Immature natural killer cell (primary cell): Measurements from ENCODE around the gene MRPS7. TPM values are rescaled to one million over a fixed set of nuclear protein-coding genes. Genes with fewer than 3 reads are reported as not detected.

Experiments
- polyA plus RNA-seq, 3 donors: library from polyadenylated mRNA; unstranded; fragments of 300-500 nt; fragmentation: Illumina TruSeq; gene quantifications; one replicate each; pipeline ENCODE4 v1.2.3, GENCODE V29; 2021

The MRPS7 gene
- polyA plus RNA-seq, 3 donors from 2014 or later = 118 to 189 (median 122) TPM

Other genes with a start within 250 kb of the MRPS7 start
- gene MRPL58, start 249.2 kb upstream of the MRPS7 start, polyA plus RNA-seq = 10 to 100 TPM; 32.4 to 52.3 (median 47.1) TPM
- 100 to 1,000 TPM; 257 to 366 (median 261) TPM for gene ATP5PD, start 214.9 kb upstream of the MRPS7 start, polyA plus RNA-seq
- 1 to 10 TPM; 2.3 to 6.0 (median 4.4) TPM for gene KCTD2, start 214.7 kb upstream of the MRPS7 start, polyA plus RNA-seq
- gene SLC16A5, start 173.9 kb upstream of the MRPS7 start, polyA plus RNA-seq = 1 to 10 TPM; 1.5 to 2.1 (median 1.5) TPM
- gene ARMC7, start 151.9 kb upstream of the MRPS7 start, polyA plus RNA-seq = 1 to 10 TPM in 2 of 3 donors, under 1 TPM in 1; 0.57 to 7.5 (median 3.5) TPM
- gene NT5C, start 130.1 kb upstream of the MRPS7 start, polyA plus RNA-seq = 100 to 1,000 TPM in 1 of 3 donors, 10 to 100 TPM in 2; 80.3 to 111 (median 88.8) TPM
- gene JPT1, start 107.4 kb upstream of the MRPS7 start, polyA plus RNA-seq = 100 to 1,000 TPM; 105 to 168 (median 133) TPM
- 100 to 1,000 TPM; 214 to 427 (median 404) TPM for gene SUMO2, start 78.9 kb upstream of the MRPS7 start, polyA plus RNA-seq
- gene NUP85, start 56.2 kb upstream of the MRPS7 start, polyA plus RNA-seq = 10 to 100 TPM; 28.3 to 47.8 (median 41.1) TPM
- gene GGA3, start 273 bp upstream of the MRPS7 start, polyA plus RNA-seq = 10 to 100 TPM in 1 of 3 donors, 1 to 10 TPM in 2; 3.7 to 17.8 (median 3.8) TPM
- gene MIF4GD, start 9.4 kb downstream of the MRPS7 start, polyA plus RNA-seq = 100 to 1,000 TPM; 113 to 187 (median 145) TPM
- 10 to 100 TPM; 11.2 to 27.2 (median 21.0) TPM for gene SLC25A19, start 27.6 kb downstream of the MRPS7 start, polyA plus RNA-seq
- 100 to 1,000 TPM; 104 to 161 (median 135) TPM for gene GRB2, start 143.8 kb downstream of the MRPS7 start, polyA plus RNA-seq
- gene TMEM94, start 194.8 kb downstream of the MRPS7 start, polyA plus RNA-seq = 10 to 100 TPM in 1 of 3 donors, 1 to 10 TPM in 2; 3.2 to 21.9 (median 9.3) TPM